KMS-11 (cell line): ENCODE results near the gene ELMO1.

Experiments
- H2AFZ ChIP-seq: fragments of 200-600 bp; sonication (generic); 2 replicates; pipeline ENCODE4 v1.6.1; 2016; ENCODE audit warnings: antibody characterized with exemption, mixed run types, low read depth
- H3K27ac ChIP-seq: fragments of 200-600 bp; sonication (generic); 2 replicates; pipeline ENCODE4 v1.6.1; 2016; ENCODE audit warnings: mild to moderate bottlenecking, mixed run types
- H3K27me3 ChIP-seq: fragments of 200-600 bp; sonication (generic); 2 replicates; pipeline ENCODE4 v1.6.1; 2017; ENCODE audit warnings: mild to moderate bottlenecking, low read depth, mixed run types, moderate library complexity; ENCODE audit not compliant: insufficient read depth
- H3K36me3 ChIP-seq: fragments of 200-600 bp; sonication (generic); 2 replicates; pipeline ENCODE4 v1.6.1; 2017; ENCODE audit warnings: mild to moderate bottlenecking, mixed run types; ENCODE audit not compliant: insufficient read depth
- H3K4me1 ChIP-seq: fragments of 200-600 bp; sonication (generic); 2 replicates; pipeline ENCODE4 v1.6.1; 2016; ENCODE audit warnings: mild to moderate bottlenecking, low read depth, mixed run types; ENCODE audit not compliant: poor library complexity, severe bottlenecking
- H3K4me2 ChIP-seq: fragments of 200-600 bp; sonication (generic); 2 replicates; pipeline ENCODE4 v1.7.0; 2016; ENCODE audit warnings: mild to moderate bottlenecking, mixed run types
- H3K4me3 ChIP-seq: fragments of 200-600 bp; sonication (generic); IDR thresholded peaks from 2 replicates; pipeline ENCODE4 v1.6.1; 2017; ENCODE audit warnings: low read depth, low read length, mixed read lengths; ENCODE audit not compliant: insufficient read depth
- H3K79me2 ChIP-seq: fragments of 200-600 bp; sonication (generic); 2 replicates; pipeline ENCODE4 v1.6.1; 2016; ENCODE audit warnings: low read depth, mixed run types; ENCODE audit not compliant: insufficient read depth
- H3K9ac ChIP-seq: fragments of 200-600 bp; sonication (generic); 2 replicates; pipeline ENCODE4 v1.6.1; 2016; ENCODE audit warnings: mild to moderate bottlenecking, mixed run types
- H4K20me1 ChIP-seq: fragments of 200-600 bp; sonication (generic); 2 replicates; pipeline ENCODE4 v1.6.1; 2016; ENCODE audit warnings: mild to moderate bottlenecking, mixed run types; ENCODE audit not compliant: insufficient read depth
- TF ChIP-seq, protein P1 (sequence below): fragments of 200-600 bp; sonication (generic); conservative IDR thresholded peaks from 2 replicates; pipeline ENCODE4 v1.6.1; 2017; ENCODE audit warnings: low read depth, mild to moderate bottlenecking, antibody characterized with exemption, low read length, moderate library complexity, mixed read lengths

Gene ELMO1

GRCh38 chr7:37356911-37357636, 91.6 kb downstream of the ELMO1 start:
- Histone ChIP-seq H3K27ac (peak overlapping the region; percentile 61), H3K4me2 (peak overlapping the region; percentile 61)

DNA sequence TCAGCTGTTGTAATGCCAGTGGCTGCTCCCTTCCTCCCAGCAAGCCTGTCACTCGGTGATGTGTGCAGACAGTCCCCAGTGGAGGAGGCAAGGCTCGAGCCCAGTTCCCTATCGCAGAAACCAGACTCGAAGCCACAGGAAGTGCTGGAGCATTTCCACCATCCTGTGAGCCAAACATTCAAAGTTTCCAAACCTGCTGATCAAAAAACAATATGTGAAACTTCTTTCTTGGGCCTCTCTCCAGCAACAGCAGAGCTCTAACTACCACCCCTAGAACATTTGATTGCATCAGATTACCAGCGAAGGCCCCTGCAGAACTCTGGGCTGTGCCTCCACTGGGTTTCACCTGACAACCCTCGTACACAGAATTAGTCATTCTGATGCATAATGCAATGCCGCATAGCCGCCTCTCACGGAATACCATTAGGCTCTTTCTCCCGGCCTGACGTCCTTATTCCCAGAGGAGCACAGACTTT, 94.0 kb downstream of the ELMO1 start:
- Histone ChIP-seq H2AFZ (no peak overlapping the region), H3K27ac (no peak overlapping the region), H3K4me1 (peaks cover 51% of the 10 kb centered on the region), H3K27me3 (no peaks in the 10 kb centered on the region), H3K4me2 (no peak overlapping the region), H3K79me2 (no peaks in the 10 kb centered on the region), H3K36me3 (no peaks in the 10 kb centered on the region), H3K4me3 (no peak overlapping the region), H3K9ac (no peak overlapping the region), H4K20me1 (no peaks in the 10 kb centered on the region)
- TF ChIP-seq, protein P1, sequence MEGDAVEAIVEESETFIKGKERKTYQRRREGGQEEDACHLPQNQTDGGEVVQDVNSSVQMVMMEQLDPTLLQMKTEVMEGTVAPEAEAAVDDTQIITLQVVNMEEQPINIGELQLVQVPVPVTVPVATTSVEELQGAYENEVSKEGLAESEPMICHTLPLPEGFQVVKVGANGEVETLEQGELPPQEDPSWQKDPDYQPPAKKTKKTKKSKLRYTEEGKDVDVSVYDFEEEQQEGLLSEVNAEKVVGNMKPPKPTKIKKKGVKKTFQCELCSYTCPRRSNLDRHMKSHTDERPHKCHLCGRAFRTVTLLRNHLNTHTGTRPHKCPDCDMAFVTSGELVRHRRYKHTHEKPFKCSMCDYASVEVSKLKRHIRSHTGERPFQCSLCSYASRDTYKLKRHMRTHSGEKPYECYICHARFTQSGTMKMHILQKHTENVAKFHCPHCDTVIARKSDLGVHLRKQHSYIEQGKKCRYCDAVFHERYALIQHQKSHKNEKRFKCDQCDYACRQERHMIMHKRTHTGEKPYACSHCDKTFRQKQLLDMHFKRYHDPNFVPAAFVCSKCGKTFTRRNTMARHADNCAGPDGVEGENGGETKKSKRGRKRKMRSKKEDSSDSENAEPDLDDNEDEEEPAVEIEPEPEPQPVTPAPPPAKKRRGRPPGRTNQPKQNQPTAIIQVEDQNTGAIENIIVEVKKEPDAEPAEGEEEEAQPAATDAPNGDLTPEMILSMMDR = no peak

More at GRCh38 chr7:37356911-37357636, 91.6 kb downstream of the ELMO1 start:
- no peaks in the 10 kb centered on the region for H3K79me2 ChIP-seq
- TF ChIP-seq, protein P1 = no peak
- peaks cover 51% of the 10 kb centered on the region for H3K4me1 ChIP-seq
- H2AFZ ChIP-seq = peak overlapping the region; percentile 27; the same call in 1 of the 2 replicates
- H4K20me1 ChIP-seq = no peaks in the 10 kb centered on the region
- H3K36me3 ChIP-seq = no peaks in the 10 kb centered on the region
- H3K27me3 ChIP-seq = no peaks in the 10 kb centered on the region
- peak overlapping the region; percentile 10; the same call in 1 of the 2 replicates for H3K9ac ChIP-seq
- no peak overlapping the region for H3K4me3 ChIP-seq

- Histone ChIP-seq H3K4me3 (no peak overlapping the region), H3K27me3 (no peaks in the 10 kb centered on the region), H3K27ac (no peak overlapping the region), H3K4me2 (peak overlapping the region; percentile 19; the same call in 1 of the 2 replicates), H3K79me2 (no peaks in the 10 kb centered on the region), H4K20me1 (no peaks in the 10 kb centered on the region), H2AFZ (peak overlapping the region; percentile 63; the same call in 1 of the 2 replicates), H3K4me1 (peaks cover 48% of the 10 kb centered on the region), H3K36me3 (no peaks in the 10 kb centered on the region), H3K9ac (no peak overlapping the region)
- TF ChIP-seq, protein P1 = no peak
These were observed 94.6 kb downstream of the ELMO1 start for GRCh38 chr7:37353949-37354655.

DNA sequence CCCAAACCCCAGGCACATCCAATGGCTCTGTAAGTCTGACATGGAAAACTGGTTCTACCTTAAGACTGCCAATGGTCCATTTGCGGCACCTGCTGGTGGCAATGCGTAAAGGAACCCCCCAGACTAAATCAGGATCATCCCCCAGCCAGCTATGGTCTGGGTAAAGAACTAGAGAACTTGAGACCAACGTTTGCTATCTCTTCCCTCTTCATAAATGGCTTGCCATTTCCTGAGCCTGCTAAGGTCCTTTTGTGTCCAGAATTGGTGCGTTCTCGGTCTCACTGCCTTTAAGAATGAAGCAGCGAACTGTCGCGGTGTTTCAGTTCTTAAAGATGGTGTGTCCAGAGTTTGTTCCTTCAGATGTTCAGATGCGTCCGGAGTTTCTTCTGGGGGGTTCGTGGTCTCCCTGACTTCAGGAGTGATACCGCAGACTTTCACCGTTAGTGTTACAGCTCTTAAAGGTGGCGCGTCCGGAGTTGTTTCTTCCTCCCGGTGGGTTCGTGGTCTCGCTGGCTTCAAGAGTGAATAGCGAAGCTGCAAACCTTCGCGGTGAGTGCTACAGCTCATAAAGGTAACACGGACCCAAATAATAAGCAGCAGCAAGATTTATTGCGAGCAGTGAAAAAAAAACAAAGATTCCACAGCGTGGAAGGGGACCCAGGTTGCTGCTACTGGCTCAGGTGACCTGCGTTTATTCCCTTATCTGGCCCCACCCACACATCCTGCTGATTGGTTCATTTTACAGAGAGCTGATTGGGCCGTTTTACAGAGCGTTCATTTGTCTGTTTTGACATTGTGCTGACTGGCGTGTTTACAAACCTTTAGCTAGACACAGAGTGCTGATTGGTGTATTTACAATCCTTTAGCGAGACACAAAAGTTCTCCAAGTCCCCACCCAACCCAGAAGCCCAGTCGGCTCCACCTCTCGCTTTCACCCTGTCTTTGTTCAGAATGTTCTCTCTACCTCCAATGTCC, 95.4 kb downstream of the ELMO1 start:
- Histone ChIP-seq H3K4me3 (no peak overlapping the region), H3K4me1 (peaks cover 40% of the 10 kb centered on the region), H3K9ac (no peak overlapping the region), H3K27ac (peak overlapping the region; percentile 12; the same call in 1 of the 2 replicates), H3K79me2 (no peaks in the 10 kb centered on the region), H3K4me2 (peak overlapping the region; percentile 27; the same call in 1 of the 2 replicates), H2AFZ (peak overlapping the region; percentile 63), H3K36me3 (no peaks in the 10 kb centered on the region), H4K20me1 (no peaks in the 10 kb centered on the region), H3K27me3 (no peaks in the 10 kb centered on the region)
- TF ChIP-seq, protein P1 = peak; percentile 85
